ENCODE data around the gene FHL5.

FHL5 gene

DNA sequence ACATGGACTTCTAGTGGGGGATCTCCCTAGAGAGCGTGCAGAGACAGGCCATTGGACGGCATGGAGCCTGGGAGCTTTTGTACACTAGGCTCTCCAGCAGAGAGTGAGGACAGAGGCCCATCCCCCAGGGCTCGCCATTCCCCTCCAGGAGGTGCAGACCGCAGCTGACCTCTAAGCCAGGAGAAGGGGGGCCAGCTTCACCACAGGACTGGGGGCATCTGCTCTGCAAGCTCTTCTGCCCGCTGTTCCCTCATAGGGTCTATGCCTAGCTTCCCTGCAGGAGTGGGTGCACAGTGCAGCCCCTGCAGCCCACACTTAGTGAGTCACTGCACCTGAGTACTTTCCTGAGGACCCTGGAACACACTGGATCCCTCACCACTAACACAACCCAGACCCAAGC, 94.4 kb downstream of the FHL5 start:
- TF ChIP-seq, protein P1, sequence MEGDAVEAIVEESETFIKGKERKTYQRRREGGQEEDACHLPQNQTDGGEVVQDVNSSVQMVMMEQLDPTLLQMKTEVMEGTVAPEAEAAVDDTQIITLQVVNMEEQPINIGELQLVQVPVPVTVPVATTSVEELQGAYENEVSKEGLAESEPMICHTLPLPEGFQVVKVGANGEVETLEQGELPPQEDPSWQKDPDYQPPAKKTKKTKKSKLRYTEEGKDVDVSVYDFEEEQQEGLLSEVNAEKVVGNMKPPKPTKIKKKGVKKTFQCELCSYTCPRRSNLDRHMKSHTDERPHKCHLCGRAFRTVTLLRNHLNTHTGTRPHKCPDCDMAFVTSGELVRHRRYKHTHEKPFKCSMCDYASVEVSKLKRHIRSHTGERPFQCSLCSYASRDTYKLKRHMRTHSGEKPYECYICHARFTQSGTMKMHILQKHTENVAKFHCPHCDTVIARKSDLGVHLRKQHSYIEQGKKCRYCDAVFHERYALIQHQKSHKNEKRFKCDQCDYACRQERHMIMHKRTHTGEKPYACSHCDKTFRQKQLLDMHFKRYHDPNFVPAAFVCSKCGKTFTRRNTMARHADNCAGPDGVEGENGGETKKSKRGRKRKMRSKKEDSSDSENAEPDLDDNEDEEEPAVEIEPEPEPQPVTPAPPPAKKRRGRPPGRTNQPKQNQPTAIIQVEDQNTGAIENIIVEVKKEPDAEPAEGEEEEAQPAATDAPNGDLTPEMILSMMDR (IDR thresholded peaks at IDR 0.05; ENCODE audit: insufficient read depth, low read length, missing control alignments) = no peak
- CTCF ChIA-PET = no interaction called here
- no peak overlapping the region for H3K4me3 ChIP-seq (ENCODE audit: low read depth, low read length)
- POLR2A ChIA-PET = no interaction called here
- DNase-seq (ENCODE audit: low read depth, low spot score) = no peak

DNA sequence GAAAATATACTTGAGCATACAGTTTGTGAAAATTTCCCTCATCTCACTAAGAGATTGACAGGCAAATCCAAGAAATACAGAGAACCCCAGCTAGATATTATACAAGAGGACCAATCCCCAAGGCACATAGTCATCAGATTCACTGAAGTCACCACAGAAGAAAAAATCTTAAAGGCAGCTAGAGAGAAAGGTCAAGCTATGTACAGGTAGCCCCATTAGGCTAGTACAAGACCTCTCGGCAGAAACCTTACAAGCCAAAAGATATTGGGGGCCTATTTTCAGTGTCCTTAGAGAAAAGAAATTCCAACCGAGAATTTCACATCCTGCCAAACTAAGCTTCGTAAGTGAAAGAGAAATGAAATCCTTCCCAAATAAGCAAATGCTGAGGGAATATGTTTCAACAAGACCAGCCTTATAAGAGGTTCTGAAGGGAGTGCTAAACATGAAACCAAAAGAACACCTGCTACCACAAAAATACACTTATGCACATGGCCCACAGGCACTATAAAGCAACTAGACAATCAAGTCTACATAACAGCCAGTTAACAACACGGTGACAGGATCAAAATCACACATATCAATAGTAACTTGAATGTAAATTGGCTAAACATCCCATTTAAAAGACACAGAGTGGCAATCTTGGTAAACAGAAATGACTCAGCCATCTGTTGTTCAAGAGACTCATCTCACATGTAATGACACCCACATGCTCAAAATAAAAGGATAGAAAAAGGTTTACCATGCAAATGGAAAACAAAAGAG, 96.3 kb downstream of the FHL5 start:
- ChIA-PET CTCF (no interaction called here), POLR2A (no interaction called here)
- no peak for DNase-seq (ENCODE audit: low read depth, low spot score)
- H3K4me3 ChIP-seq (ENCODE audit: low read depth, low read length) = no peak overlapping the region
- TF ChIP-seq, protein P1 (IDR thresholded peaks at IDR 0.05; ENCODE audit: insufficient read depth, low read length, missing control alignments) = no peak
